Measurements from ENCODE around the gene BACH2. TPM values are rescaled to one million over a fixed set of nuclear protein-coding genes. Genes with fewer than 3 reads are reported as not detected.
A peak's percentile ranks its signal among the peaks of the same experiment; 100 is the strongest.
"Not testable (repeated sequence)": the region's sequence is repeated elsewhere in the genome, so short reads cannot be mapped to it uniquely, and the experiment has no call there.

The BACH2 gene
- total and polyA plus RNA-seq, 9 donors, result 3.4 to 5.8 (median 4.6) TPM

- Histone ChIP-seq H3K27ac (ENCODE audit: low read length) (peak overlapping the region; percentile 33), H3K9me3 (replicated peaks; ENCODE audit: control insufficient read depth, low read depth, low read length) (no peaks in the 10 kb centered on the region), H3K27me3 (ENCODE audit: control insufficient read depth, insufficient read depth, low read length) (no peaks in the 10 kb centered on the region), H3K36me3 (ENCODE audit: control insufficient read depth, insufficient read depth, low read length) (no peaks in the 10 kb centered on the region), H3K4me1 (ENCODE audit: control insufficient read depth, insufficient read depth, low read length) (peaks cover 19% of the 10 kb centered on the region), H3K4me3 (ENCODE audit: low read length) (no peak overlapping the region)
- WGBS (ENCODE audit: insufficient coverage), result no CpG with 5 or more reads among the region's 5 CpGs
- DNase-seq, result no peak
Observed at GRCh38 chr6:89978749-89979145, 317.9 kb downstream of the BACH2 start.

GRCh38 chr6:89977808-89978748 is 318.6 kb downstream of the BACH2 start:
- Histone ChIP-seq H3K4me1 (ENCODE audit: control insufficient read depth, insufficient read depth, low read length) (peaks cover 19% of the 10 kb centered on the region), H3K4me3 (ENCODE audit: low read length) (no peak overlapping the region), H3K27me3 (ENCODE audit: control insufficient read depth, insufficient read depth, low read length) (no peaks in the 10 kb centered on the region), H3K27ac (ENCODE audit: low read length) (peak overlapping the region; percentile 75), H3K36me3 (ENCODE audit: control insufficient read depth, insufficient read depth, low read length) (no peaks in the 10 kb centered on the region), H3K9me3 (replicated peaks; ENCODE audit: control insufficient read depth, low read depth, low read length) (no peaks in the 10 kb centered on the region)
- WGBS (ENCODE audit: insufficient coverage), result no CpG with 5 or more reads among the region's 8 CpGs
- peak; percentile 96 for DNase-seq

- H3K4me1 ChIP-seq (ENCODE audit: control insufficient read depth, insufficient read depth, low read length), result peaks cover 23% of the 10 kb centered on the region
- no peak overlapping the region for H3K4me3 ChIP-seq (ENCODE audit: low read length)
- peak overlapping the region; percentile 23 for H3K27ac ChIP-seq (ENCODE audit: low read length)
- H3K36me3 ChIP-seq (ENCODE audit: control insufficient read depth, insufficient read depth, low read length), result no peaks in the 10 kb centered on the region
- no peak for DNase-seq
- 100% methylated on average over 1 of the region's 3 CpGs for WGBS (ENCODE audit: insufficient coverage)
- no peaks in the 10 kb centered on the region for H3K9me3 ChIP-seq (replicated peaks; ENCODE audit: control insufficient read depth, low read depth, low read length)
- no peaks in the 10 kb centered on the region for H3K27me3 ChIP-seq (ENCODE audit: control insufficient read depth, insufficient read depth, low read length)
Observed at GRCh38 chr6:89976694-89977020, 320.0 kb downstream of the BACH2 start.

- Histone ChIP-seq H3K27me3 (ENCODE audit: control insufficient read depth, insufficient read depth, low read length) (no peaks in the 10 kb centered on the region), H3K36me3 (ENCODE audit: control insufficient read depth, insufficient read depth, low read length) (no peaks in the 10 kb centered on the region), H3K4me3 (ENCODE audit: low read length) (no peak overlapping the region), H3K9me3 (replicated peaks; ENCODE audit: control insufficient read depth, low read depth, low read length) (no peaks in the 10 kb centered on the region), H3K4me1 (ENCODE audit: control insufficient read depth, insufficient read depth, low read length) (peaks cover 23% of the 10 kb centered on the region), H3K27ac (ENCODE audit: low read length) (peak overlapping the region; percentile 23)
- no peak for DNase-seq
- 88% methylated on average over 4 of the region's 12 CpGs for WGBS (ENCODE audit: insufficient coverage)
Observed at GRCh38 chr6:89975991-89976693, 320.5 kb downstream of the BACH2 start.

GRCh38 chr6:89975366-89975765 is 321.3 kb downstream of the BACH2 start:
- no CpG with 5 or more reads among the region's 1 CpG for WGBS (ENCODE audit: insufficient coverage)
- Histone ChIP-seq H3K9me3 (replicated peaks; ENCODE audit: control insufficient read depth, low read depth, low read length) (no peaks in the 10 kb centered on the region), H3K27ac (ENCODE audit: low read length) (peak overlapping the region; percentile 74), H3K36me3 (ENCODE audit: control insufficient read depth, insufficient read depth, low read length) (no peaks in the 10 kb centered on the region), H3K27me3 (ENCODE audit: control insufficient read depth, insufficient read depth, low read length) (no peaks in the 10 kb centered on the region), H3K4me3 (ENCODE audit: low read length) (no peak overlapping the region), H3K4me1 (ENCODE audit: control insufficient read depth, insufficient read depth, low read length) (peaks cover 23% of the 10 kb centered on the region)
- DNase-seq, result peak; percentile 50

- Histone ChIP-seq H3K4me1 (ENCODE audit: control insufficient read depth, insufficient read depth, low read length) (peaks cover 23% of the 10 kb centered on the region), H3K27ac (ENCODE audit: low read length) (peak overlapping the region; percentile 74)
- DNase-seq, result peak; percentile 95
Observed at GRCh38 chr6:89974834-89975233, 321.8 kb downstream of the BACH2 start.

GRCh38 chr6:89972025-89972381 is 324.6 kb downstream of the BACH2 start:
- no peaks in the 10 kb centered on the region for H3K9me3 ChIP-seq (replicated peaks; ENCODE audit: control insufficient read depth, low read depth, low read length)
- H3K4me3 ChIP-seq (ENCODE audit: low read length), result no peak overlapping the region
- H3K36me3 ChIP-seq (ENCODE audit: control insufficient read depth, insufficient read depth, low read length), result no peaks in the 10 kb centered on the region
- peaks cover 17% of the 10 kb centered on the region for H3K4me1 ChIP-seq (ENCODE audit: control insufficient read depth, insufficient read depth, low read length)
- no peak for DNase-seq
- no peak overlapping the region for H3K27ac ChIP-seq (ENCODE audit: low read length)
- H3K27me3 ChIP-seq (ENCODE audit: control insufficient read depth, insufficient read depth, low read length), result no peaks in the 10 kb centered on the region
- 81% methylated on average over 9 of the region's 9 CpGs for WGBS (ENCODE audit: insufficient coverage)

More at GRCh38 chr6:89974834-89975233, 321.8 kb downstream of the BACH2 start:
- WGBS (ENCODE audit: insufficient coverage), result 27% methylated on average over 2 of the region's 3 CpGs
- Histone ChIP-seq H3K27me3 (ENCODE audit: control insufficient read depth, insufficient read depth, low read length) (no peaks in the 10 kb centered on the region), H3K9me3 (replicated peaks; ENCODE audit: control insufficient read depth, low read depth, low read length) (no peaks in the 10 kb centered on the region), H3K4me3 (ENCODE audit: low read length) (no peak overlapping the region), H3K36me3 (ENCODE audit: control insufficient read depth, insufficient read depth, low read length) (no peaks in the 10 kb centered on the region)

GRCh38 chr6:89971338-89972024 is 325.2 kb downstream of the BACH2 start:
- H3K36me3 ChIP-seq (ENCODE audit: control insufficient read depth, insufficient read depth, low read length); DNase-seq; H3K9me3 ChIP-seq (replicated peaks; ENCODE audit: control insufficient read depth, low read depth, low read length); H3K4me3 ChIP-seq (ENCODE audit: low read length); H3K27me3 ChIP-seq (ENCODE audit: control insufficient read depth, insufficient read depth, low read length); H3K27ac ChIP-seq (ENCODE audit: low read length): not testable (repeated sequence)
- 63% methylated on average over 1 of the region's 9 CpGs for WGBS (ENCODE audit: insufficient coverage)
- peaks cover 17% of the 10 kb centered on the region for H3K4me1 ChIP-seq (ENCODE audit: control insufficient read depth, insufficient read depth, low read length)

DNA sequence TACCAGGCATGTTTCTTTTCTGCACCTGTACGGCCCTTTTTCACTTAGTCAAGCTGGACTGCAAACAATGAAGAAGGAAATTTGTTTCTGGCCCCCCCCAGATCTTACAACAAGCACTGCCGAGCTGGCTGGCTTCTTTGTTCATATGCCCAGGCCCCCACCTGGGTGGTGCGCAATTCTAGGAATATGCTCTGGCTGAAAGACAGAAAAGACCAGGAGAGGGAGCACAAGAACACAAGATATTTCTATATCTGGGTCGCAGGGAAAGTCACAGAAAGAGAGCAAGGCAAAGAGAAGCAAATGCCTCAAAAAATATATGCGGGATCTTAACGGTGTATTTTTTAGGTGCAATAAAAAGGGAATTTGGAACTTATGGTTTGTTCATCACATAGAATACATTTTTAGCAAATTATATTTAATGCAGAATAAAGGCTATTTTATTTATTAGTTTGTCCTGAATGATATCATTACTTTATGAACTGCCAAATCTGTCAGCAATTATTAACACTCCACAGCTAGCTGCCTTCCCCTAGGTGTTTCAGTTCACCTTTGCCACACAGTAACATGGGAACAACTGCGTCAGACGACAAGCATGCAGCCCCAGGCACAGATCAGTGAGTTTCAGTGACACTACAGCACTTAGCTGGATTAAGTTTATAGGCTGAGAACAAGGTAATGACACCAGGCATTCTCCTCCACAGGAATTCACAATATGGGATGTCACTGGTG is 325.9 kb downstream of the BACH2 start:
- peak; percentile 85 for DNase-seq
- peaks cover 13% of the 10 kb centered on the region for H3K4me1 ChIP-seq (ENCODE audit: control insufficient read depth, insufficient read depth, low read length)
- H3K36me3 ChIP-seq (ENCODE audit: control insufficient read depth, insufficient read depth, low read length), result no peaks in the 10 kb centered on the region
- H3K9me3 ChIP-seq (replicated peaks; ENCODE audit: control insufficient read depth, low read depth, low read length), result no peaks in the 10 kb centered on the region
- WGBS (ENCODE audit: insufficient coverage), result 31% methylated on average over 5 of the region's 8 CpGs
- H3K27ac ChIP-seq (ENCODE audit: low read length), result no peak overlapping the region
- no peak overlapping the region for H3K4me3 ChIP-seq (ENCODE audit: low read length)
- no peaks in the 10 kb centered on the region for H3K27me3 ChIP-seq (ENCODE audit: control insufficient read depth, insufficient read depth, low read length)

All from muscle of leg (tissue), 11 donors.